HEK293 (cell line): Measurements from ENCODE around the gene ATP6V0A4.

Source experiments
- CTCF ChIA-PET: fragments of 350-600 bp; formaldehyde crosslinking; extraction: SDS; loops from one replicate; lab custom pipeline; 2021; ENCODE audit warnings: antibody characterized with exemption; lab: Yijun Ruan, JAX
- POLR2A ChIA-PET: fragments of 300-600 bp; formaldehyde crosslinking; extraction: SDS; loops from one replicate; lab custom pipeline; 2020; ENCODE audit warnings: antibody characterized with exemption, inconsistent platforms; lab: Yijun Ruan, JAX
- H3K27ac ChIP-seq: fragments of 200-500 bp; sonication (Bioruptor generic); 2 replicates; pipeline ENCODE4 v1.5.1; 2014; ENCODE audit warnings: low read depth, low read length, control low read depth, inconsistent platforms; ENCODE audit errors: extremely low read depth
- H3K36me3 ChIP-seq, 2 experiments: fragments of 200-500 bp in 1 of 2; sonication (Bioruptor generic) in 1 of 2; 1 replicate in 1 of 2; 2 replicates in 1 of 2; pipeline ENCODE4 v1.5.1; 2014 to 2017; ENCODE audit warnings: inconsistent platforms in 2 of 2, low read length in 2 of 2; ENCODE audit not compliant: control insufficient read depth in 2 of 2, insufficient read depth in 1 of 2
- H3K4me1 ChIP-seq: fragments of 200-500 bp; sonication (Bioruptor generic); 2 replicates; pipeline ENCODE4 v1.5.1; 2014; ENCODE audit warnings: mild to moderate bottlenecking, low read length, inconsistent platforms; ENCODE audit not compliant: control insufficient read depth, insufficient read depth
- H3K4me3 ChIP-seq: 2 replicates; pipeline ENCODE4 v1.5.1; 2011; ENCODE audit warnings: low read depth, mild to moderate bottlenecking, control low read depth, low read length, moderate library complexity
- H3K9me3 ChIP-seq: fragments of 200-500 bp; sonication (Bioruptor generic); 2 replicates; pipeline ENCODE4 v1.5.1; 2014; ENCODE audit warnings: low read depth, low read length, inconsistent platforms; ENCODE audit not compliant: control insufficient read depth, insufficient read depth
- AEBP2 ChIP-seq: fragments of 450-650 bp; formaldehyde crosslinking; IDR thresholded peaks from 2 replicates; pipeline ENCODE4 v1.5.1; 2016; ENCODE audit warnings: missing biosample characterization, missing genetic modification characterization, borderline replicate concordance
- BCL11B ChIP-seq: fragments of 450-650 bp; formaldehyde crosslinking; IDR thresholded peaks from 2 replicates; pipeline ENCODE4 v1.5.1; 2016; ENCODE audit warnings: low read depth, missing biosample characterization, missing genetic modification characterization
- EGR2 ChIP-seq: fragments of 450-650 bp; formaldehyde crosslinking; IDR thresholded peaks from 2 replicates; pipeline ENCODE4 v1.5.1; 2016; ENCODE audit warnings: low read depth, missing biosample characterization, missing genetic modification characterization
- HOXA7 ChIP-seq: sonication (generic); formaldehyde crosslinking; IDR thresholded peaks from 2 replicates; pipeline ENCODE4 v1.8.1; 2022; ENCODE audit warnings: missing genetic modification reagents, borderline replicate concordance
- HOXC10 ChIP-seq: sonication (generic); formaldehyde crosslinking; IDR thresholded peaks from 2 replicates; pipeline ENCODE4 v1.8.1; 2023; ENCODE audit warnings: mild to moderate bottlenecking, missing genetic modification reagents
- MEIS1 ChIP-seq: sonication (generic); formaldehyde crosslinking; IDR thresholded peaks from 2 replicates; pipeline ENCODE4 v1.8.1; 2022; ENCODE audit warnings: missing genetic modification reagents, mild to moderate bottlenecking, borderline replicate concordance
- REPIN1 ChIP-seq: fragments of 450-650 bp; formaldehyde crosslinking; IDR thresholded peaks from 2 replicates; pipeline ENCODE4 v1.5.1; 2017; ENCODE audit warnings: missing biosample characterization, missing genetic modification characterization, low read depth
- SP2 ChIP-seq: fragments of 450-650 bp; formaldehyde crosslinking; IDR thresholded peaks from 2 replicates; pipeline ENCODE4 v1.5.1; 2016; ENCODE audit warnings: missing biosample characterization, missing genetic modification characterization
- ZFHX2 ChIP-seq: fragments of 450-650 bp; formaldehyde crosslinking; conservative IDR thresholded peaks from 2 replicates; pipeline ENCODE4 v1.5.1; 2016; ENCODE audit warnings: missing biosample characterization, missing genetic modification characterization
- ZFP37 ChIP-seq: fragments of 450-650 bp; formaldehyde crosslinking; IDR thresholded peaks from 2 replicates; pipeline ENCODE4 v1.5.1; 2016; ENCODE audit warnings: missing biosample characterization, missing genetic modification characterization
- ZFP69B ChIP-seq: fragments of 450-650 bp; formaldehyde crosslinking; IDR thresholded peaks from 2 replicates; pipeline ENCODE4 v1.5.1; 2016; ENCODE audit warnings: missing biosample characterization, missing genetic modification characterization
- ZNF2 ChIP-seq: fragments of 450-650 bp; formaldehyde crosslinking; IDR thresholded peaks from 2 replicates; pipeline ENCODE4 v1.5.1; 2016; ENCODE audit warnings: missing biosample characterization, missing genetic modification characterization
- ZNF248 ChIP-seq: fragments of 450-650 bp; formaldehyde crosslinking; IDR thresholded peaks from 2 replicates; pipeline ENCODE4 v1.5.1; 2017; ENCODE audit warnings: missing biosample characterization, missing genetic modification characterization
- ZNF311 ChIP-seq: fragments of 450-650 bp; formaldehyde crosslinking; IDR thresholded peaks from 2 replicates; pipeline ENCODE4 v1.5.1; 2017; ENCODE audit warnings: missing biosample characterization, missing genetic modification characterization, borderline replicate concordance
- ZNF324 ChIP-seq: fragments of 450-650 bp; formaldehyde crosslinking; IDR thresholded peaks from 2 replicates; pipeline ENCODE4 v1.5.1; 2016; ENCODE audit warnings: missing biosample characterization, missing genetic modification characterization
- ZNF350 ChIP-seq: fragments of 450-650 bp; formaldehyde crosslinking; IDR thresholded peaks from 2 replicates; pipeline ENCODE4 v1.5.0; 2017; ENCODE audit warnings: missing biosample characterization, mild to moderate bottlenecking, missing genetic modification characterization
- ZNF362 ChIP-seq: fragments of 450-650 bp; formaldehyde crosslinking; IDR thresholded peaks from 2 replicates; pipeline ENCODE4 v1.5.1; 2016; ENCODE audit warnings: missing biosample characterization, missing genetic modification characterization
- ZNF366 ChIP-seq: fragments of 450-650 bp; formaldehyde crosslinking; conservative IDR thresholded peaks from 2 replicates; pipeline ENCODE4 v1.5.1; 2016; ENCODE audit warnings: missing biosample characterization, missing genetic modification characterization
- ZNF398 ChIP-seq: fragments of 450-650 bp; formaldehyde crosslinking; IDR thresholded peaks from 2 replicates; pipeline ENCODE4 v1.5.1; 2017; ENCODE audit warnings: missing biosample characterization, missing genetic modification characterization
- ZNF423 ChIP-seq: fragments of 450-650 bp; formaldehyde crosslinking; IDR thresholded peaks from 2 replicates; pipeline ENCODE4 v1.5.1; 2016; ENCODE audit warnings: missing biosample characterization, missing genetic modification characterization
- ZNF488 ChIP-seq: fragments of 450-650 bp; formaldehyde crosslinking; IDR thresholded peaks from 2 replicates; pipeline ENCODE4 v1.5.1; 2016; ENCODE audit warnings: missing biosample characterization, missing genetic modification characterization
- ZNF513 ChIP-seq: fragments of 450-650 bp; IDR thresholded peaks from 2 replicates; pipeline ENCODE4 v1.5.1; 2018; ENCODE audit warnings: missing biosample characterization, missing genetic modification characterization
- ZNF514 ChIP-seq: fragments of 450-650 bp; formaldehyde crosslinking; IDR thresholded peaks from 2 replicates; pipeline ENCODE4 v1.5.1; 2016; ENCODE audit warnings: missing biosample characterization, missing genetic modification characterization
- ZNF623 ChIP-seq: fragments of 450-650 bp; formaldehyde crosslinking; IDR thresholded peaks from 2 replicates; pipeline ENCODE4 v1.5.1; 2016; ENCODE audit warnings: missing biosample characterization, missing genetic modification characterization
- ZNF624 ChIP-seq: fragments of 450-650 bp; formaldehyde crosslinking; IDR thresholded peaks from 2 replicates; pipeline ENCODE4 v1.5.1; 2017; ENCODE audit warnings: missing biosample characterization, missing genetic modification characterization
- ZNF843 ChIP-seq: fragments of 450-650 bp; formaldehyde crosslinking; IDR thresholded peaks from 2 replicates; pipeline ENCODE4 v1.5.1; 2016; ENCODE audit warnings: missing biosample characterization, missing genetic modification characterization

The ATP6V0A4 gene

GRCh38 chr7:138750901-138751464 is 47.0 kb downstream of the ATP6V0A4 start:
- TF ChIP-seq REPIN1 (tag by site-specific recombination) = no peak
- TF ChIP-seq ZNF2 (tag by site-specific recombination) = no peak
- no peak for TF ChIP-seq ZFP69B
- peak; percentile 71 for TF ChIP-seq ZFHX2 (tag by site-specific recombination)
- TF ChIP-seq EGR2 = peak; percentile 97
- TF ChIP-seq ZNF843 = no peak
- TF ChIP-seq MEIS1 = no peak
- ChIA-PET CTCF (interaction anchor here (0.5 to 1.0 kb wide), 2 partner anchors 12 to 518 kb away, joined by 3 read pairs; no protein-coding TSS in a partner anchor), POLR2A (no interaction called here)
- H3K4me3 ChIP-seq = no peak overlapping the region
- H3K4me1 ChIP-seq = no peaks in the 10 kb centered on the region
- H3K27ac ChIP-seq = no peak overlapping the region
- H3K36me3 ChIP-seq = no peaks in the 10 kb centered on the region
- no peaks in the 10 kb centered on the region for H3K9me3 ChIP-seq

- no peak overlapping the region for H3K4me3 ChIP-seq
- no peaks in the 10 kb centered on the region for H3K36me3 ChIP-seq
- ChIA-PET CTCF (interaction anchor here (0.7 kb wide), 1 partner anchor 11 kb away, joined by 3 read pairs; no protein-coding TSS in a partner anchor), POLR2A (no interaction called here)
- no peaks in the 10 kb centered on the region for H3K9me3 ChIP-seq
- H3K27ac ChIP-seq = no peak overlapping the region
- no peaks in the 10 kb centered on the region for H3K4me1 ChIP-seq
- TF ChIP-seq SP2 (tag by site-specific recombination) (no peak), ZNF488 (no peak), BCL11B (tag by site-specific recombination) (no peak), ZNF366 (tag by site-specific recombination) (no peak), ZNF311 (no peak), ZNF324 (tag by site-specific recombination) (no peak), ZNF350 (tag by site-specific recombination) (no peak), HOXC10 (no peak), ZNF362 (tag by site-specific recombination) (no peak), ZNF624 (tag by site-specific recombination) (no peak), ZNF513 (tag by site-specific recombination) (no peak), ZNF623 (tag by site-specific recombination) (no peak), ZNF514 (tag by site-specific recombination) (no peak), ZNF248 (tag by site-specific recombination) (no peak)
Measured at GRCh38 chr7:138750473-138750872, 47.5 kb downstream of the ATP6V0A4 start.

- Histone ChIP-seq H3K9me3 (no peaks in the 10 kb centered on the region), H3K4me1 (no peaks in the 10 kb centered on the region), H3K36me3 (no peaks in the 10 kb centered on the region), H3K4me3 (no peak overlapping the region), H3K27ac (no peak overlapping the region)
- CTCF ChIA-PET = interaction anchor here (0.7 to 1.3 kb wide), 2 partner anchors 11 kb away, joined by 3 to 6 read pairs; no protein-coding TSS in a partner anchor
- POLR2A ChIA-PET = interaction anchor here (0.6 kb wide), 1 partner anchor 23 kb away, joined by 3 read pairs; no protein-coding TSS in a partner anchor
- TF ChIP-seq ZNF514 (tag by site-specific recombination) = no peak
- no peak for TF ChIP-seq ZNF398 (tag by site-specific recombination)
- no peak for TF ChIP-seq ZFP37 (tag by site-specific recombination)
- no peak for TF ChIP-seq ZNF423 (tag by site-specific recombination)
- TF ChIP-seq AEBP2 = no peak
- no peak for TF ChIP-seq HOXA7
- TF ChIP-seq ZNF362 (tag by site-specific recombination) = no peak
Measured at GRCh38 chr7:138749960-138750359, 48.0 kb downstream of the ATP6V0A4 start.
